Activated T-cell treated with anti-CD3 and anti-CD28 coated beads, Interleukin-2, amount 50 U/mL, for 4 hours (primary cell): ENCODE data around the gene ATP6V1F. TPM values are rescaled to one million over a fixed set of nuclear protein-coding genes. Genes with fewer than 3 reads are reported as not detected.

ENCODE experiments used
- ATAC-seq, 2 donors: fragments of 200-7000 bp; cut with Tn5 transposase; one replicate each; pipeline ENCODE4 v1.10.0; 2021
- DNase-seq: peaks from one replicate; pipeline ENCODE4 v3.0.0-alpha.2; 2020
- H3K27me3 Mint-ChIP-seq: one replicate; pipeline ENCODE4 v1.8.0; 2021; ENCODE audit warnings: low read depth, mixed read lengths
- H3K36me3 Mint-ChIP-seq: one replicate; pipeline ENCODE4 v1.8.0; 2022; ENCODE audit warnings: mixed read lengths; ENCODE audit not compliant: insufficient read depth
- H3K4me1 Mint-ChIP-seq: one replicate; pipeline ENCODE4 v1.8.0; 2021; ENCODE audit warnings: low read depth, mixed read lengths
- H3K4me3 Mint-ChIP-seq: one replicate; pipeline ENCODE4 v1.8.0; 2021; ENCODE audit warnings: mild to moderate bottlenecking, moderate library complexity, mixed read lengths
- H3K9me3 Mint-ChIP-seq: one replicate; pipeline ENCODE4 v1.8.0; 2021; ENCODE audit warnings: mixed read lengths
- total RNA-seq, 3 donors: library from RNA; stranded (reverse); gene quantifications; one replicate each; pipeline ENCODE4 v1.2.1, GENCODE V29; 2021

The ATP6V1F gene
- total RNA-seq, 3 donors from 2014 or later: 120 to 137 (median 127) TPM

GRCh38 chr7:128865996-128866877, 3.6 kb downstream of the ATP6V1F start:
- DNase-seq (no peak), ATAC-seq (no peak)
- Mint-ChIP-seq H3K36me3 (peaks cover 11% of the 10 kb centered on the region), H3K27me3 (peaks cover 5% of the 10 kb centered on the region), H3K4me3 (no peak overlapping the region), H3K9me3 (no peaks in the 10 kb centered on the region), H3K4me1 (peaks cover 23% of the 10 kb centered on the region)

GRCh38 chr7:128867241-128867640, 4.6 kb downstream of the ATP6V1F start:
- Mint-ChIP-seq H3K9me3 (no peaks in the 10 kb centered on the region), H3K4me3 (no peak overlapping the region), H3K4me1 (peaks cover 21% of the 10 kb centered on the region), H3K27me3 (peaks cover 5% of the 10 kb centered on the region), H3K36me3 (peaks cover 11% of the 10 kb centered on the region)
- DNase-seq (no peak), ATAC-seq (no peak)

- DNase-seq (no peak), ATAC-seq (no peak)
- peaks cover 18% of the 10 kb centered on the region for H3K4me1 Mint-ChIP-seq
- peaks cover 11% of the 10 kb centered on the region for H3K36me3 Mint-ChIP-seq
- peak overlapping the region; percentile 2 for H3K4me3 Mint-ChIP-seq
- H3K9me3 Mint-ChIP-seq: no peaks in the 10 kb centered on the region
- peaks cover 5% of the 10 kb centered on the region for H3K27me3 Mint-ChIP-seq
These were observed 5.4 kb downstream of the ATP6V1F start for GRCh38 chr7:128867842-128868623.

- H3K4me3 Mint-ChIP-seq: peak overlapping the region; percentile 54
- no peak for DNase-seq
- no peak for ATAC-seq
- peaks cover 11% of the 10 kb centered on the region for H3K36me3 Mint-ChIP-seq
- H3K4me1 Mint-ChIP-seq: peaks cover 15% of the 10 kb centered on the region
- H3K9me3 Mint-ChIP-seq: no peaks in the 10 kb centered on the region
- H3K27me3 Mint-ChIP-seq: peaks cover 5% of the 10 kb centered on the region
These were observed 6.0 kb downstream of the ATP6V1F start for GRCh38 chr7:128868624-128869137.

GRCh38 chr7:128869138-128869943, 6.7 kb downstream of the ATP6V1F start:
- peaks cover 5% of the 10 kb centered on the region for H3K27me3 Mint-ChIP-seq
- DNase-seq (peak; percentile 38), ATAC-seq (peak; percentile 89 to 90)
- H3K36me3 Mint-ChIP-seq: peaks cover 11% of the 10 kb centered on the region
- peaks cover 12% of the 10 kb centered on the region for H3K4me1 Mint-ChIP-seq
- H3K4me3 Mint-ChIP-seq: peak overlapping the region; percentile 54
- H3K9me3 Mint-ChIP-seq: no peaks in the 10 kb centered on the region

- Mint-ChIP-seq H3K36me3 (peaks cover 11% of the 10 kb centered on the region), H3K4me1 (peaks cover 9% of the 10 kb centered on the region), H3K4me3 (peak overlapping the region; percentile 73), H3K27me3 (peaks cover 5% of the 10 kb centered on the region), H3K9me3 (no peaks in the 10 kb centered on the region)
- peak; percentile 46 to 53 for ATAC-seq
- no peak for DNase-seq
These were observed 7.3 kb downstream of the ATP6V1F start for GRCh38 chr7:128869944-128870285.

- ATAC-seq (no peak), DNase-seq (no peak)
- Mint-ChIP-seq H3K36me3 (peaks cover 3% of the 10 kb centered on the region), H3K4me1 (peaks cover 6% of the 10 kb centered on the region), H3K4me3 (peak overlapping the region; percentile 21), H3K9me3 (no peaks in the 10 kb centered on the region), H3K27me3 (peaks cover 5% of the 10 kb centered on the region)
These were observed 8.4 kb downstream of the ATP6V1F start for GRCh38 chr7:128871050-128871449.

- Mint-ChIP-seq H3K4me3 (no peak overlapping the region), H3K9me3 (no peaks in the 10 kb centered on the region), H3K36me3 (no peaks in the 10 kb centered on the region), H3K4me1 (peaks cover 6% of the 10 kb centered on the region), H3K27me3 (peaks cover 5% of the 10 kb centered on the region)
- DNase-seq (no peak), ATAC-seq (no peak)
These were observed 9.8 kb downstream of the ATP6V1F start for GRCh38 chr7:128872394-128872824.

- no peak for DNase-seq
- Mint-ChIP-seq H3K4me3 (no peak overlapping the region), H3K9me3 (no peaks in the 10 kb centered on the region), H3K27me3 (peaks cover 5% of the 10 kb centered on the region), H3K36me3 (no peaks in the 10 kb centered on the region), H3K4me1 (peaks cover 6% of the 10 kb centered on the region)
- ATAC-seq: no peak
These were observed 10.6 kb downstream of the ATP6V1F start for GRCh38 chr7:128873234-128873633.

GRCh38 chr7:128874140-128875031, 11.7 kb downstream of the ATP6V1F start:
- H3K4me1 Mint-ChIP-seq: peaks cover 6% of the 10 kb centered on the region
- no peak for DNase-seq
- no peak for ATAC-seq
- no peak overlapping the region for H3K4me3 Mint-ChIP-seq
- peaks cover 5% of the 10 kb centered on the region for H3K27me3 Mint-ChIP-seq
- no peaks in the 10 kb centered on the region for H3K9me3 Mint-ChIP-seq
- H3K36me3 Mint-ChIP-seq: no peaks in the 10 kb centered on the region

GRCh38 chr7:128875523-128875948, 12.9 kb downstream of the ATP6V1F start:
- H3K4me1 Mint-ChIP-seq: no peaks in the 10 kb centered on the region
- DNase-seq (no peak), ATAC-seq (no peak)
- no peaks in the 10 kb centered on the region for H3K36me3 Mint-ChIP-seq
- no peaks in the 10 kb centered on the region for H3K27me3 Mint-ChIP-seq
- no peaks in the 10 kb centered on the region for H3K9me3 Mint-ChIP-seq
- no peak overlapping the region for H3K4me3 Mint-ChIP-seq

GRCh38 chr7:128876127-128876526, 13.5 kb downstream of the ATP6V1F start:
- Mint-ChIP-seq H3K27me3 (peaks cover 2% of the 10 kb centered on the region), H3K36me3 (no peaks in the 10 kb centered on the region), H3K4me1 (no peaks in the 10 kb centered on the region), H3K4me3 (no peak overlapping the region), H3K9me3 (no peaks in the 10 kb centered on the region)
- DNase-seq: no peak
- ATAC-seq: no peak

- no peak overlapping the region for H3K4me3 Mint-ChIP-seq
- H3K4me1 Mint-ChIP-seq: no peaks in the 10 kb centered on the region
- ATAC-seq: no peak
- H3K27me3 Mint-ChIP-seq: peaks cover 2% of the 10 kb centered on the region
- DNase-seq: no peak
- H3K36me3 Mint-ChIP-seq: no peaks in the 10 kb centered on the region
- H3K9me3 Mint-ChIP-seq: no peaks in the 10 kb centered on the region
These were observed 13.9 kb downstream of the ATP6V1F start for GRCh38 chr7:128876586-128876977.
